Fibroblast of lung (primary cell): ENCODE measurements around the gene RFXANK. TPM values are rescaled to one million over a fixed set of nuclear protein-coding genes. Genes with fewer than 3 reads are reported as not detected.

Experiments used
- DNase-seq, 2 donors: peaks; one replicate each; pipeline versions ENCODE4 v3.0.0 to v3.0.0-alpha.2; 2010; ENCODE audit warnings: low read depth in 2 of 2
- H2AFZ ChIP-seq: 2 replicates; pipeline ENCODE4 v1.5.1; 2012; ENCODE audit warnings: low read length, control low read depth, inconsistent platforms
- H3K27ac ChIP-seq: 2 replicates; pipeline ENCODE4 v1.5.1; 2011; ENCODE audit warnings: low read length, control low read depth; ENCODE audit not compliant: insufficient read depth
- H3K27me3 ChIP-seq: 2 replicates; pipeline ENCODE4 v1.5.1; 2011; ENCODE audit warnings: mild to moderate bottlenecking, low read length; ENCODE audit not compliant: control insufficient read depth, insufficient read depth
- H3K36me3 ChIP-seq: 2 replicates; pipeline ENCODE4 v1.5.1; 2011; ENCODE audit warnings: low read length; ENCODE audit not compliant: control insufficient read depth, insufficient read depth
- H3K4me1 ChIP-seq: 2 replicates; pipeline ENCODE4 v1.5.1; 2011; ENCODE audit warnings: low read length; ENCODE audit not compliant: control insufficient read depth, insufficient read depth; ENCODE audit errors: extremely low read depth
- H3K4me2 ChIP-seq: 2 replicates; pipeline ENCODE4 v1.5.1; 2011; ENCODE audit warnings: low read length, control low read depth; ENCODE audit not compliant: insufficient read depth; ENCODE audit errors: extremely low read depth
- H3K4me3 ChIP-seq, 4 experiments: fragments of 200-600 bp in 1 of 4; sonication (generic) in 1 of 4; replicated peaks in 1 of 4; 2 replicates each; pipeline ENCODE4 v1.5.1; 2011 to 2016; ENCODE audit warnings: low read length in 4 of 4, low read depth in 3 of 4, mild to moderate bottlenecking in 3 of 4, control low read depth in 2 of 4, inconsistent platforms in 1 of 4, mixed read lengths in 1 of 4; ENCODE audit not compliant: insufficient read depth in 1 of 4; ENCODE audit errors: control extremely low read depth in 1 of 4
- H3K79me2 ChIP-seq: 2 replicates; pipeline ENCODE4 v1.5.1; 2012; ENCODE audit warnings: mild to moderate bottlenecking, low read length, inconsistent platforms; ENCODE audit not compliant: control insufficient read depth, insufficient read depth
- H3K9ac ChIP-seq: 2 replicates; pipeline ENCODE4 v1.5.1; 2011; ENCODE audit warnings: mild to moderate bottlenecking, low read length, control low read depth; ENCODE audit not compliant: insufficient read depth
- H3K9me3 ChIP-seq: 2 replicates; pipeline ENCODE4 v1.5.1; 2012; ENCODE audit warnings: low read depth, low read length; ENCODE audit not compliant: control insufficient read depth, insufficient read depth
- H4K20me1 ChIP-seq: 2 replicates; pipeline ENCODE4 v1.5.1; 2011; ENCODE audit warnings: low read length; ENCODE audit not compliant: control insufficient read depth, insufficient read depth; ENCODE audit errors: extremely low read depth
- EZH2 ChIP-seq: IDR thresholded peaks from 2 replicates; pipeline ENCODE4 v1.5.1; 2012; ENCODE audit warnings: low read length, control low read depth, mild to moderate bottlenecking; ENCODE audit errors: missing control alignments
- polyA plus RNA-seq, 2 donors: library from polyadenylated mRNA; depleted of rRNA in 1 of 2; stranded (reverse) in 1 of 2; unstranded in 1 of 2; fragments of >200 nt; gene quantifications; 2 replicates each; pipeline ENCODE4 v1.2.1, GENCODE V29; 2011 to 2012; ENCODE audit warnings: missing spikeins in 1 of 2
- total RNA-seq: library from RNA; depleted of rRNA; stranded (reverse); fragments of >200 nt; gene quantifications from 2 replicates; pipeline ENCODE4 v1.2.1, GENCODE V29; 2014
- TF ChIP-seq, protein P1 (sequence below), 2 donors: IDR thresholded peaks in 1 of 2; conservative IDR thresholded peaks in 1 of 2; 1 replicate in 1 of 2; 2 replicates in 1 of 2; pipeline ENCODE4 v1.5.1; 2011 to 2012; ENCODE audit warnings: low read length in 2 of 2, control low read depth in 1 of 2, inconsistent platforms in 1 of 2, low read depth in 1 of 2, mild to moderate bottlenecking in 1 of 2

Gene RFXANK
- total and polyA plus RNA-seq, 2 donors (not counting 1 experiment from before 2014, with no cell fraction given): 31.9 to 65.2 TPM

DNA sequence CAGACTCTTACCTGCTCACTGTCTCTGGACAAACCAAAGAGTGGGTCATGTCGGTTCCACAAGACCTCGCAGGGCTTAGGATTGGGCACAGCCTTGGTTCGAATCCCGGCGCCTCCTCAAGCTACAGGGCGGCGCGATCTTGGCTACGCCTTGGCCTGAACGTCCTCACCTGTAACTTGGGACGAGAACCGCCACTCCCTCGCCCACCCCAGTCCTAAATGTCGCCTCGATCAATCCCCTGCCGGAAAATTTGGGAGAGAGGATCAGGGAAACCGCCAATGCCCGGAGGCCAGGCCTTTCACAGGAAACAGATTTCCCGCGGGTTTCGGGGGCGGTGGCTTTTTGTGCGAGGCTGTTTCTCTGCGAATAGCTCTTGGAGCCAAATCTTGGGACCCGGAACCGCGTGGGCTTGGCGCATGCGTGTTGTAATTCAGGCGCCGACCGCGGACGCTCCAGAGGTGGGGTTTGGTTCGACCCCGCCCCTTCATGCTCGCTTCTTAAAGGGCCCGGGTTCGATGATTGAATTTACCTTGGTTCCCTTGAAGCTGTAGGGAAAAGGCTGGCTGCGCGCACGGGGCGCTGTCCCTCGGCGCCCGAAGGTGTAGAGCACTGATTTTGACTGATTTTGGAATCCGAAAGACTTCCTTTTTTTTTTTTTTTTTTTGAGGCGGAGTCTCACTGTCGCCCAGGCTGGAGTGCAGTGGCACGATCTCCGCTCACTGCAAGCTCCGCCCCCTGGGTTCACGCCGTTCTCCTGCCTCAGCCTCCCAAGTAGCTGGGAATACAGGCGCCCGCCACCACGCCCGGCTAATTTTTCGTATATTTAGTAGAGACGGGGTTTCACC is 11.2 kb downstream of the RFXANK start, which contains the start of gene NR2C2AP:
NR2C2AP (minus strand) TSS at position 403 of the 845 bp plus-strand sequence; CDS start at position 49, 354 bp downstream.
- Histone ChIP-seq H3K9me3 (no peaks in the 10 kb centered on the region), H3K27me3 (no peaks in the 10 kb centered on the region), H4K20me1 (no peaks in the 10 kb centered on the region), H3K27ac (peak within 1 kb of the TSS; percentile 65), H3K4me2 (peak within 1 kb of the TSS; percentile 79), H3K79me2 (no peaks in the 10 kb centered on the region), H3K9ac (peak within 1 kb of the TSS; percentile 21), H2AFZ (peak within 1 kb of the TSS; percentile 60), H3K4me3 (peak within 1 kb of the TSS; percentile 54 to 73 (median 59)), H3K36me3 (peaks cover 12% of the 10 kb centered on the region), H3K4me1 (peaks cover 2% of the 10 kb centered on the region)
- DNase-seq: peak; percentile 79 to 91
- no peak for TF ChIP-seq EZH2
- TF ChIP-seq, protein P1, sequence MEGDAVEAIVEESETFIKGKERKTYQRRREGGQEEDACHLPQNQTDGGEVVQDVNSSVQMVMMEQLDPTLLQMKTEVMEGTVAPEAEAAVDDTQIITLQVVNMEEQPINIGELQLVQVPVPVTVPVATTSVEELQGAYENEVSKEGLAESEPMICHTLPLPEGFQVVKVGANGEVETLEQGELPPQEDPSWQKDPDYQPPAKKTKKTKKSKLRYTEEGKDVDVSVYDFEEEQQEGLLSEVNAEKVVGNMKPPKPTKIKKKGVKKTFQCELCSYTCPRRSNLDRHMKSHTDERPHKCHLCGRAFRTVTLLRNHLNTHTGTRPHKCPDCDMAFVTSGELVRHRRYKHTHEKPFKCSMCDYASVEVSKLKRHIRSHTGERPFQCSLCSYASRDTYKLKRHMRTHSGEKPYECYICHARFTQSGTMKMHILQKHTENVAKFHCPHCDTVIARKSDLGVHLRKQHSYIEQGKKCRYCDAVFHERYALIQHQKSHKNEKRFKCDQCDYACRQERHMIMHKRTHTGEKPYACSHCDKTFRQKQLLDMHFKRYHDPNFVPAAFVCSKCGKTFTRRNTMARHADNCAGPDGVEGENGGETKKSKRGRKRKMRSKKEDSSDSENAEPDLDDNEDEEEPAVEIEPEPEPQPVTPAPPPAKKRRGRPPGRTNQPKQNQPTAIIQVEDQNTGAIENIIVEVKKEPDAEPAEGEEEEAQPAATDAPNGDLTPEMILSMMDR (conservative IDR thresholded peaks at IDR 0.05 in 1 of 2, IDR thresholded peaks at IDR 0.05 in 1 of 2; ENCODE audit: low read depth in 1 of 2, low read length in 2 of 2): no peak

DNA sequence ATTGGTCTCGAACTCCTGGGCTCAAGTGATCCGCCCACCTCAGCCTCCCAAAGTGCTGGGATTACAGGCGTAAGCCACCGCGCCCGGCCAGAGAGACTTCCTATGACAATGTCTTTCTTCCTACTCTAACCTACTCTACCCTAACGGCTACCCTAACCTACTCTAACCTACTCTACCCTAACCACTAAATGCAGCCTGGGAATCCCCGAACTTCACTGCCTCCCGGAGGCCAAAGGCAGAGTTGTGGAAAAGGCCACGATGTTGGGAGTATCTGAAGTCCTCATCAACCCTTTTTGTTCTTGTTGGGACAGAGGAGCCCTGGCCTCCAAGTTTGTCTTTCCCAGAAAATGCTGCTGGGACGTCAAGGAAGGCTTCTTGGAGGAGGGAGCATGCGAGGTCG is 12.1 kb downstream of the RFXANK start:
- Histone ChIP-seq H3K27me3 (no peaks in the 10 kb centered on the region), H3K4me3 (no peak overlapping the region), H3K9ac (no peak overlapping the region), H3K27ac (no peak overlapping the region), H2AFZ (no peak overlapping the region), H3K4me1 (peaks cover 2% of the 10 kb centered on the region), H3K79me2 (no peaks in the 10 kb centered on the region), H3K9me3 (no peaks in the 10 kb centered on the region), H4K20me1 (no peaks in the 10 kb centered on the region), H3K4me2 (no peak overlapping the region), H3K36me3 (peaks cover 3% of the 10 kb centered on the region)
- no peak for DNase-seq
- TF ChIP-seq, protein P1 (conservative IDR thresholded peaks at IDR 0.05 in 1 of 2, IDR thresholded peaks at IDR 0.05 in 1 of 2; ENCODE audit: low read depth in 1 of 2, low read length in 2 of 2): no peak
- TF ChIP-seq EZH2: no peak

DNA sequence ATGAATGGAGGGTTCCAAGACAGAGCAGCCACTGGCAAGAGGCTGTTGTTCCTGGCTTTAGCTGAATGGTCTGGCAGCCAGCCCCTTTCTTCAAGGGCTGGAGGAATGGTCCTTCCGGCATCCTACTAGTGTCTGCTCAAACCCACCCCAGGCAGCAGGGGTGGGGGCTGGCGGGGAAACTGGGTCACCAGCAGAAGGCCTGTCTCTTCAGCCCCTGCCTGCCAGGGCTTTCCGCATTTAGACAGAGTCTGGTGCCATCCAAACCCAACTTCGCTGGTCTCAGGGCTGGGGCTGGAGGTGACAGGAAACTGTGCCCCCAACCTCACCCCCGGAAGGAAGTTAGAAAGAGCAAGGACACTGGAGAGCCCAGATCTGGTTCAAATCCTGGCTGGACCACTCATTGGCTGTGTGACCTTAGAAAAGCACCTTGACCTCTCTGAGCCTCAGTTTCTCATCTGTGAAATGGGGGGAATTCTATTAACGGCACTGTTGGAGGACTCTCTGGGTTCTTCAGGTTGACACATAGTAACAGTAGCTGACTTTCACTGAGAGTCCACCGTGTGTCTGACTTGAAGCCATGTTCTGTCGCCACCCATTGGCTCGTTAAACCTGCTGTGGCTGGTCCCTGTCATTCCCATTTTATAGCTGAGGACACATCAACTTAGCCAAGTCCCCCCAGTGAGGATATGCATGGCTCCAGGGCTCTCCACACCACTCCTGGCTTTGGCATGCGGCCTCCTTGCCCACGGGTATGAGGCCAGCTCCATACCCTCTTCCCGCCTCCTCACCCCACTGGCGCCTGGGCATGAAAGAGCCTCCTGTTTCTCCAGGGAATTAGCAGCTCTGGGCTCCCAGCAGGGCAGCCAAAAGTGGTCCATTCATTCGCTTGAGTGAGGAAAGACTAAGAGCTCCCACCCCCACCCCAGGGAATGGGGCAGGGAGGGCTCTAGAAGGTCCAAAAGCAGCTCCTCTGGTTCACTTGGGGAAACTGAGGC is 13.7 kb downstream of the RFXANK start:
- peaks cover 2% of the 10 kb centered on the region for H3K4me1 ChIP-seq
- no peak overlapping the region for H3K4me3 ChIP-seq
- no peaks in the 10 kb centered on the region for H3K36me3 ChIP-seq
- H2AFZ ChIP-seq: no peak overlapping the region
- no peaks in the 10 kb centered on the region for H3K79me2 ChIP-seq
- no peaks in the 10 kb centered on the region for H3K9me3 ChIP-seq
- H3K27ac ChIP-seq: no peak overlapping the region
- no peaks in the 10 kb centered on the region for H4K20me1 ChIP-seq
- no peaks in the 10 kb centered on the region for H3K27me3 ChIP-seq
- DNase-seq: no peak
- no peak overlapping the region for H3K4me2 ChIP-seq
- no peak overlapping the region for H3K9ac ChIP-seq
- TF ChIP-seq, protein P1 (conservative IDR thresholded peaks at IDR 0.05 in 1 of 2, IDR thresholded peaks at IDR 0.05 in 1 of 2; ENCODE audit: low read depth in 1 of 2, low read length in 2 of 2): no peak
- TF ChIP-seq EZH2: no peak
